Measurements from ENCODE around the gene CRYGN. TPM values are rescaled to one million over a fixed set of nuclear protein-coding genes. Genes with fewer than 3 reads are reported as not detected.

Gene CRYGN
- total RNA-seq, 2 donors from 2014 or later = 0.35 TPM; not detected in 1

DNA sequence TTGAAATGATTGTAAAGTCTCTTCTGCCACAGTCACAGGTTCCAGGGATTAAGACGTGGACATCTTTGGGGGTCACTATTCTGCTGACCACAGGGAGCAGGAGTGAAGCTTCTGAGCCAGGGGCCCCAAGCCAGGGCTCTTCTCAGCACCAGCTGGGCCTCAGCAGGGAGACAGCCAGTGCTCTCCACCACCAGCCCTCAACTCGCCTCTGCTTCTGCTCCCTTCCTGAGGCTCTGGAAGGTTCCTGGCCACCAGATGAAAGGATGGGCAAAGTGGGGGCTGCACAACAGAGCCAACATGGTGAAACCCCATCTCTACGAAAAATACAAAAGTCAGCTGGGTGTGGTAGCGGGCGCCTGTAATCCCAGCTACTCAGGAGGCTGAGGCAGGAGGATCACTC lies 11.2 kb upstream of the CRYGN start:
- Histone ChIP-seq H3K36me3 (no peaks in the 10 kb centered on the region), H3K9me3 (no peaks in the 10 kb centered on the region), H3K27me3 (replicated peaks; ENCODE audit: insufficient read depth) (no peaks in the 10 kb centered on the region), H3K4me3 (no peak overlapping the region), H3K27ac (no peak overlapping the region), H3K4me1 (ENCODE audit: control insufficient read depth in 1 of 2, low read depth in 2 of 2) (peaks cover 0 to 12% of the 10 kb centered on the region in 2 donors)
- TF ChIP-seq, protein P1, sequence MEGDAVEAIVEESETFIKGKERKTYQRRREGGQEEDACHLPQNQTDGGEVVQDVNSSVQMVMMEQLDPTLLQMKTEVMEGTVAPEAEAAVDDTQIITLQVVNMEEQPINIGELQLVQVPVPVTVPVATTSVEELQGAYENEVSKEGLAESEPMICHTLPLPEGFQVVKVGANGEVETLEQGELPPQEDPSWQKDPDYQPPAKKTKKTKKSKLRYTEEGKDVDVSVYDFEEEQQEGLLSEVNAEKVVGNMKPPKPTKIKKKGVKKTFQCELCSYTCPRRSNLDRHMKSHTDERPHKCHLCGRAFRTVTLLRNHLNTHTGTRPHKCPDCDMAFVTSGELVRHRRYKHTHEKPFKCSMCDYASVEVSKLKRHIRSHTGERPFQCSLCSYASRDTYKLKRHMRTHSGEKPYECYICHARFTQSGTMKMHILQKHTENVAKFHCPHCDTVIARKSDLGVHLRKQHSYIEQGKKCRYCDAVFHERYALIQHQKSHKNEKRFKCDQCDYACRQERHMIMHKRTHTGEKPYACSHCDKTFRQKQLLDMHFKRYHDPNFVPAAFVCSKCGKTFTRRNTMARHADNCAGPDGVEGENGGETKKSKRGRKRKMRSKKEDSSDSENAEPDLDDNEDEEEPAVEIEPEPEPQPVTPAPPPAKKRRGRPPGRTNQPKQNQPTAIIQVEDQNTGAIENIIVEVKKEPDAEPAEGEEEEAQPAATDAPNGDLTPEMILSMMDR (IDR thresholded peaks at IDR 0.05) = no peak
- no peak for DNase-seq (ENCODE audit: low spot score)
- ATAC-seq (ENCODE audit: insufficient number of reproducible peaks, low FRiP score, low read depth) = no peak

DNA sequence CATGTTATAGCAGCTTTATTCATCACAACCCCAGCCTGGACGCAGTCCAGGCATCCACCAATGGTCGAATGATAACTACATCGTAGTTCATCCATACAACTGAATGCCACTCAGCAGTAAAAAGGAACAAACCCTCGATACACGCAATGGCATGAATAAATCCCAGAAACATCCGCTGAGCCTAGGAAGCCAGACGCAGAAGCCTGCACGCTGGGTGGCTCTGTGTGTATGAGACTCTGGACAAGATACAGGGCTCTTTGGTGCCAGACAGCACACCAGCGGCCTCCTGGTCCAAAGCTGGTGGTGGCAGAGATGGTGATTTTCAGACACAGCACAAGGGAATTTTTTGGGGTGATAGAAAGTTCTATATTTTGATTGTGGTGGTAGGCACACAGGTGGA lies 10.0 kb upstream of the CRYGN start:
- no peak for DNase-seq (ENCODE audit: low spot score)
- Histone ChIP-seq H3K4me3 (no peak overlapping the region), H3K27me3 (replicated peaks; ENCODE audit: insufficient read depth) (no peaks in the 10 kb centered on the region), H3K36me3 (no peaks in the 10 kb centered on the region), H3K4me1 (ENCODE audit: control insufficient read depth in 1 of 2, low read depth in 2 of 2) (peaks cover 0 to 12% of the 10 kb centered on the region in 2 donors), H3K27ac (no peak overlapping the region), H3K9me3 (no peaks in the 10 kb centered on the region)
- TF ChIP-seq, protein P1 (IDR thresholded peaks at IDR 0.05) = no peak
- ATAC-seq (ENCODE audit: insufficient number of reproducible peaks, low FRiP score, low read depth) = no peak

DNA sequence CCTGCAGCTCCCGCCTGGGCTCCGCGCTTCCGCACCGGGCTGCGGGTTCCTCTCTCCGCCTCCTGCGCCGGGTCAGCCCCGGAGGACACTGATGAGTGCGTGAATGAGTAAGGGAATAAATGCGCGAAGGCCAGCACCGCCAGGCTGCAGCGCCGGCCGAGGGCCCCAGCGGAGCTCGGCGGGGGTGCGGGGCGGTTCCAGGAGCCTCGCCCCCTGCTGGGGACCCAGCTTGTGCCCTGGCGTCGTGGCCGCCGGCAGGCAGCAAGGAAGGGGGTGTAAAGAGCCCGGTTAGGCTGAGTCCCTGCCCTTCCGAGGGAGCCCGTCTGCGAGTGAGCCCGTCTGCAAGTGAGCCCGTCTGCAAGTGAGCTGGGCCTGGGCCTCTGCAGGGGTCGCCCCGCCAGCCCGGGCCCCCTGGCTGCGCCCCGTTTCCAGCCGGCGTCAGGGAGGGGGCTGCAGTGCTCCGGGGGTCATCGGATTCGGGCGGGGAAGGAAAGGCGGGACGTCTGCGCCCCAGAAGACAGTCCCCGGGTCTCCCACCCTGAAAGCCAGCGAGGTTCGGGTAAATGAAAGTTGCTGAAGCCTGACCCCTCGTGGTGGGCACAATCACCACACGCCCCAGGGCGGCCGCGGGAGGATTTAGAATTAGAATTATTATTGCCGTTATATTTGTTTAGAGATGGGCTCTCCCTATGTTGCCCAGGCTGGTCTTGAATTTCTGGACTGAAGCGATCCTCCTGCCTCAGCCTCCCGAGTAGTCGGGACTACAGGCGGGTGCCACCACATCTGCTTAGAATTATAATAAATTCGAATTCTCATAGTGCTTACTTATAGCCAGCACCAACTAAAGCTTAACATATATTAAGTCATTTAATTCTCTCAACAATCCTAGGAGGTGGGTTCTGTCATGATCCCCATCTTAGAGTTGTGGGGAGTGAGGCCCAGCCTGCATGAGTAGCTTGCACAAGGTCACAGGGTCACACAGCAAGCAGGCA lies 8.6 kb upstream of the CRYGN start:
- peak overlapping the region; percentile 77 for H3K4me3 ChIP-seq
- TF ChIP-seq, protein P1 (IDR thresholded peaks at IDR 0.05) = peak; percentile 82
- DNase-seq (ENCODE audit: low spot score) = peak; percentile 30

DNA sequence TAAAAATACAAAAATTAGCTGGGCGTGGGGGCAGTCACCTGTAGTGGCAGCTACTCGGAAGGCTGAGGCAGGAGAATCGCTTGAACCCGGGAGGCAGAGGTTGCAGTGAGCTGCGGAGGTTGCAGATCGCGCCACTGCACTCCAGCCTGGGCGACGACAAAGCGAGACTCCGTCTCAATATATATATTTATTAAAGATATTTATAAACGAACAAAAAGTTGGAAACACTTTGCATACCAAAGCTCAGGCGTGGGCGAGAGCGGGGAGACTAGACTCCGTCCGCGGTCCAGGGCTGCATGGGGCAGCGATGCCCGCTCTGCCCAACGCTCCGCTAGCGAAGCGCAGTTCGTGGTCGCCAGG lies 7.9 kb upstream of the CRYGN start:
- H3K4me1 ChIP-seq (ENCODE audit: control insufficient read depth in 1 of 2, low read depth in 2 of 2) = peaks cover 0 to 12% of the 10 kb centered on the region in 2 donors
- H3K27me3 ChIP-seq (replicated peaks; ENCODE audit: insufficient read depth) = no peaks in the 10 kb centered on the region
- TF ChIP-seq, protein P1 (IDR thresholded peaks at IDR 0.05) = no peak
- H3K9me3 ChIP-seq = no peaks in the 10 kb centered on the region
- ATAC-seq (ENCODE audit: insufficient number of reproducible peaks, low FRiP score, low read depth) = no peak
- no peaks in the 10 kb centered on the region for H3K36me3 ChIP-seq
- H3K4me3 ChIP-seq = peak overlapping the region; percentile 77
- H3K27ac ChIP-seq = peak overlapping the region in 1 of 2 donors; percentile 31
- no peak for DNase-seq (ENCODE audit: low spot score)

More for the DNA sequence above, 8.6 kb upstream of the CRYGN start:
- no peaks in the 10 kb centered on the region for H3K27me3 ChIP-seq (replicated peaks; ENCODE audit: insufficient read depth)
- H3K36me3 ChIP-seq = no peaks in the 10 kb centered on the region
- ATAC-seq (ENCODE audit: insufficient number of reproducible peaks, low FRiP score, low read depth) = peak; percentile 64
- H3K27ac ChIP-seq = peak overlapping the region in 1 of 2 donors; percentile 31
- no peaks in the 10 kb centered on the region for H3K9me3 ChIP-seq
- H3K4me1 ChIP-seq (ENCODE audit: control insufficient read depth in 1 of 2, low read depth in 2 of 2) = peaks cover 0 to 12% of the 10 kb centered on the region in 2 donors

DNA sequence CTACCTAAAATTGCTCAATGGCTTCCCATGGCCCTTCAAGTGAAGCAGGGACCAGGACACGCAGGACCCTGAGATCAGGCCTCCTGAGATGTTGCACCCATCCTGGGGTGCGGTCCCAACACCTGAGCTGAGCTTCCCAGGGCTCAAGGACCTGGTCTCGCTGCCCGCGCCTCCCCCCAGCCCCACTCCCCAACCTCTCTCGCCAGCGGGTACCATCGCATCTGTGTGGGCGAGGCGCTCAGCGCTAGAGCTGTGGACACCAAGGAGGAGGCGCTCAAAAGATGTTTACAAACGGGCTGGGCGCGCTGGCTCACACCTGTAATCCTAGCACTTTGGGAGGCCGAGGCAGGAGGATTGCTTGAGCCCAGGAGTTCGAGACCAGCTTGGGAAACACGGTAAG lies 7.4 kb upstream of the CRYGN start:
- no peak for ATAC-seq (ENCODE audit: insufficient number of reproducible peaks, low FRiP score, low read depth)
- H3K4me1 ChIP-seq (ENCODE audit: control insufficient read depth in 1 of 2, low read depth in 2 of 2) = peaks cover 0 to 12% of the 10 kb centered on the region in 2 donors
- no peaks in the 10 kb centered on the region for H3K9me3 ChIP-seq
- DNase-seq (ENCODE audit: low spot score) = no peak
- H3K27me3 ChIP-seq (replicated peaks; ENCODE audit: insufficient read depth) = no peaks in the 10 kb centered on the region
- H3K27ac ChIP-seq = no peak overlapping the region
- TF ChIP-seq, protein P1 (IDR thresholded peaks at IDR 0.05) = no peak
- H3K36me3 ChIP-seq = no peaks in the 10 kb centered on the region
- no peak overlapping the region for H3K4me3 ChIP-seq

Measured in thoracic aorta (tissue), 2 donors.